Activated effector memory CD4-positive, alpha-beta T cell treated with Interleukin-2 at 50 U/mL for 16 hours (primary cell): ENCODE measurements around the gene SOHLH2.

Source experiments
- DNase-seq: peaks from one replicate; pipeline ENCODE4 v3.0.0-alpha.2; 2020

SOHLH2 gene

GRCh38 chr13:36214163-36214921 lies at the start of gene SOHLH2:
TSS of gene SOHLH2 (minus strand) at chr13:36214556. CDS start at chr13:36214526, 30 bp downstream.
- DNase-seq = no peak

GRCh38 chr13:36261976-36262375 lies 47.6 kb upstream of the SOHLH2 start:
- DNase-seq = no peak

- DNase-seq = no peak
Observed at GRCh38 chr13:36261011-36261410, 46.7 kb upstream of the SOHLH2 start.

DNA sequence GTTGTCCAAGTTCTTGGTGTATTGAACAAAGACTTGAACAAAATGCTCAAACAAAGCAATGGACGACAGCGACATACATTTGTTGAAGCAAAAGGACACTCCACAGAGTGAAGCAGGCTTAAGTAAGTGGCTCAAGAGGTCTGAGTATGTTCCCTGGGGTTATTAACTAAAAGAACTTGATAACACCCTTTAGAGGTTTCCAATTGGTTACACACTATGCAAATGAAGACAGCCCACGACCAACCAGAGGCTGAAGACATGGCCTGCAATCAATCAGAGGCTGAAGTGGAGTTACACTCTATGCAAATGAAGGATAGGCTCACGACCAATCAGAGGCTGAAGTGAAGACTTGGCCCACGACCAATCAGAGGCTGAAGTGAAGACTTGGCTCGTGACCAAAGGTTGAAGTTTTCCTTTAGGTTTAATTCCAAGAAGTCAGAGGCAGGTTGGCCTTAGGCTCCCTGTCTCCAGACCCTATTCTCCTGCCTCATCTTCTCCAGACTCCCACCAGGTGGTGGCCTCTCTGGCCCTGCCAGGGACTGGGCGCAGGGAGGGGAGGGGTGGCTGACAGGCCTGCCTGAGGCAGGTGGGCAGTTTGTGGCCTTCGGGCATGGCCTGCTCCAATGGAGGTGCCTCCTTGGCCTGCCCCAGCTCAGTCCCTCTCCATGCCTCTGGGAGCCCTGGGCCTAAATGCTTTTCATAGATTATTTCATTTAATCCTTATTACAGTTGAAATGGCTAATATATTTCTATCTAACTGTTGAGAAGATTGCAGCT lies 45.2 kb upstream of the SOHLH2 start:
- DNase-seq = no peak

- DNase-seq = no peak
Observed at GRCh38 chr13:36258831-36259230, 44.5 kb upstream of the SOHLH2 start.

- no peak for DNase-seq
Observed at GRCh38 chr13:36251526-36251925, 37.2 kb upstream of the SOHLH2 start.

DNA sequence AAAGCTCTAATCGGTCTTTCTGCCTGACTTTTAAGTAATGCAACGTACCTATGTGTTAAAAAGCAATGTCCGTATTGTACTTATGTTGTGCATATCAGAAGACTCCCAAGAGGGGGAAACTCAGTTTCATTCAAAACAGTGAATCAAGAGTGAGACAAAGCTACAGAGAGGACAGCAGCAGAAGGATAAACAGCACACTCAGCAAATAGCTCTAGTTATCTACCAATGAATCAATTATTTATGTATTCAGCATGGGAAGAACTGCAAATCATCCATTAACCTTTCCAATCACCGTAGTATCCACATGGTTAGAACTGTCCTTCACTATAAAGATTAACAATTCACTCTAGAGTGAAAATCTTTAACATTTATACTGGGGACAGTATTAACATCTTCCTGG lies 36.7 kb upstream of the SOHLH2 start:
- no peak for DNase-seq

- no peak for DNase-seq
Observed at GRCh38 chr13:36248700-36249099, 34.3 kb upstream of the SOHLH2 start.

DNA sequence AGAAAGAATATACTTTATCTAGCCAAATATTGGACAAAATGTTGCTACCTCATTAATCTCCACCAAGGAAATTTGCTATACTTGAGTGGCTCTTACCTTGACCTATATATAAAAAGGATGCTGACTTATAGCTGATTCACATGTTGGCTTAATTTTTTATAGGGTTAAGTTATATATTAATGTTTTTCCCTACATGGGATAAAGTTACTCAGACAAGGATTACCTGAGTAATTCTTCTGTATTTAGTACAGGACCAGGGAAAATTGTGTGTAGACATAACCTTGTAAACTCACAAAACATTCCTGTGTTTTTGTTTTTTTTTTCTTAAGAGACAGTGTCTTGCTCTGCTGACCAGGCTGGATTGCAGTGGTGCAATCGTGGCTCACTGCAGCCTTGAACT lies 30.6 kb upstream of the SOHLH2 start:
- DNase-seq = no peak

GRCh38 chr13:36244073-36244472 lies 29.7 kb upstream of the SOHLH2 start:
- no peak for DNase-seq

GRCh38 chr13:36242761-36243160 lies 28.4 kb upstream of the SOHLH2 start:
- no peak for DNase-seq

- DNase-seq = no peak
Observed at GRCh38 chr13:36231236-36231635, 16.9 kb upstream of the SOHLH2 start.

DNA sequence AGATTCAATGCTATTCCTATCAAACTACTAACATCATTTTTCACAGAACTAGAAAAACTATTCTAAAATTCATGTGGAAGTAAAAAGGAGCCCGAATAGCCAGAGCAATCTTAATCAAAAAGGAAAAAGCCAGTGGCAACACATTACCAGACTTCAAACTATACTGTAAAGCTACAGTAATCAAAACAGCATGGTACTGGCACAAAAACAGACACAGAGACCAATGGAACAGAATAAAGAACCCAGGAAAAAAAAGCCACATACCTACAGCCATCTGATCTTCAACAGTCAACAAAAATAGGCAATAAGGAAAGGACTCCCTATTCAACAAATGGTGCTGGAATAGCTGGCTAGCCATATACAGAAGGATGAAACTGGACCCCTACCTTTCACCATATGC lies 10.4 kb upstream of the SOHLH2 start:
- DNase-seq = no peak

DNA sequence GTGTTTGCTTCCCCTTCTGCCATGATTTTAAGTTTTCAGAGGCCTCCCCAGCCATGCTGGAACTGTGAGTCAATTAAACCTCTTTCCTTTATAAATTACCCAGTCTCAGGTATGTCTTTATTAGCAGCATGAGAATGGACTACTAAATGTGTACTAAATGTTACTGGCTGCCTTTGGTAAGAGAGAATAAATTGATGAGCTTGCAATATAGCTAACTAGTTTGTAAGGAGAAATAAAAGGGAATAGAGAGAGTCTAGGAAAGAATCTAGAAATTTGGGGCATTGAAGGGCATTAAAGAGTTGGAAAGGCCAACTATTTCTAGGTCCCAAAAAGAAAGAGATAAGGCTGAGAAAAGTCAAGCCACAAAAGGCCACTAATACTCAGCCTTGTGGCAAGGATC lies 5.5 kb upstream of the SOHLH2 start:
- DNase-seq = no peak

GRCh38 chr13:36217456-36217855 lies 3.1 kb upstream of the SOHLH2 start:
- DNase-seq = no peak

DNA sequence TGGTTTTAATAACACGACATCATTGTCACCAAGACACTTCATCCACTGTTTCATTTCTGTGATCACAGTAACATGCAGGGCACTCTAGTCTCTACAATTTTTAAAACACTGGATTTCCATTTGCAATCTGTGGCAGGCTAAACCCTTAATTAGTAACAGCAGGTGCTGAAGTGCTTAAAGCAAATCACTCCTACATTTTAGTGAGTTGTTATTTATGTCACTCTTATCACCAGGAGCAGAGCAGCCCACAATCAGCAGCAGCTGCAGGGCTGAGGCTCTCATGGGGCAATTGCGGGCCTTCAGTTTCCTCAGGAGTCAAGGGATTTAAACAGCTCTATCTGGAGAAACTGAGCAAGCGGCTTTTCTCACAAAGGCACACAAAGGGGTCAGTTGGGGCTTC lies 1.6 kb downstream of the SOHLH2 start:
- DNase-seq = no peak

DNA sequence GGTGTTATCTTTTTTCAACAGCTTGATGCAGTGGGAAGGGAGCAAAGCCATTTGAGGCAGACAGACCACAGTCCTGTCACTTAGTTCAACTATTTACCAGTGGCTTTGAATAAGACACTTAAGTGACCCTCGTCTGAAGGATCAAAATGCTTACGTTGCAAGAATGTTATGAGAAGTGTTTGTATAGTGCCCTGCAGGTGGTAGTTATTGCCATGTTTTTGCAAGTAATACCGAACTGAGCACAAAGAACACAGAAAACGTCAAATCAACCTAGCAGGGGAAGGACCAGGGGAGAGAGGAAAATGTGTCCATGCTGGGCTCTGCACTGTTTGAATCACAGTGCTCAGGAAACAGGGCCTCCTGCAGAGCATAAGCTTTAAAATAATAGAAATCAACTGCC lies 2.8 kb downstream of the SOHLH2 start:
- no peak for DNase-seq

DNA sequence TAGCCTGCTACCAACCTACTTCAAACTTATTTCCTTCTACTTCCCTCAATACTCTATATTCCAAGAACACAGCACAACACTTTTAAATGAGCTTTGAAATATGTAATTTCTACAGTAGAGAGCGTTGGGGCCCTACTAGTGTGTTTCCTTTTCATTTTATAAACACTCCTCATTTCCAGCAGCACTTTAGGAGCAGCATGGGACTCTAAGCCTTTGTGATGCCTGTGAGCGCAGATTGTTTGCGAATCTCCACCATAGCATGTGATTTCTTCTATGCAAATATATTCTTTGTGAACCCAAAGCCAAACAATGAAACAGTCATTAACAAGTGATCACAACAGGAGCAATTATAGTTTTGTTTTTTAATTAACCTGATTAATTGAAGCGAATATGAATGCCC lies 3.6 kb downstream of the SOHLH2 start:
- no peak for DNase-seq

GRCh38 chr13:36207672-36208071 lies 6.7 kb downstream of the SOHLH2 start:
- no peak for DNase-seq

DNA sequence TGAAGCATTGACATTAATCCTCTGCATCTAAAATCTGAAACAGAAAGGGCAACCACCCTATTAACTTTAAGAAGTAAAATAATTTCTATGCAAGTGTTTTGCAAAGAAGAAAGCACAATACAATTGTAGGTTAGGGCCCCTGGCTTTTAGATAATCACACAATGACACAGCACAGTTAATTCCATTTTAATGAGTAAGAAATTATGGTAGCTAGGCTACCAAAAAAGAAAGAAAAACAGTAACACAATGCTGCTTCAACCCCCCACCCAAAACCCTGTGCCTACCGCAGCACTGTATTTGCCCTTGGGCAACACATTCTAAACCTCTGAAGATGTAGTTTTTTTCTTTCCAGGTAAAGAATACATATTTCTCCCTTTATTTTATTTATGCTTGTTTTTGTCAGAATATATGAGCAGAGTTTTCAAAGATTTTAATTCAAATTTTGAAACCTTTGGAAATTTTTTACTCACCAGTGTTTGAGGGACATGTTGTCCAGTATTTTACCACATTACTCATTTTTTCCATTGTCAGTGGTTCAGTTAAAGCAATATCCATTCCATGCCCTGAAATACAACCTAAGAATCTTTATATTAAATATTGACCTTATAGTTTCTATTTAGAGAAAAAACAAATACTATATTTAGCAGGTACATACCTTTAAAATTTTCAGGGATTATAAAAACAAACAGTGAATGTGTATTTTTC lies 21.1 kb downstream of the SOHLH2 start:
- DNase-seq = no peak

- no peak for DNase-seq
Observed at GRCh38 chr13:36192166-36192565, 22.2 kb downstream of the SOHLH2 start.

- DNase-seq = no peak
Observed at GRCh38 chr13:36190771-36191170, 23.6 kb downstream of the SOHLH2 start.

DNA sequence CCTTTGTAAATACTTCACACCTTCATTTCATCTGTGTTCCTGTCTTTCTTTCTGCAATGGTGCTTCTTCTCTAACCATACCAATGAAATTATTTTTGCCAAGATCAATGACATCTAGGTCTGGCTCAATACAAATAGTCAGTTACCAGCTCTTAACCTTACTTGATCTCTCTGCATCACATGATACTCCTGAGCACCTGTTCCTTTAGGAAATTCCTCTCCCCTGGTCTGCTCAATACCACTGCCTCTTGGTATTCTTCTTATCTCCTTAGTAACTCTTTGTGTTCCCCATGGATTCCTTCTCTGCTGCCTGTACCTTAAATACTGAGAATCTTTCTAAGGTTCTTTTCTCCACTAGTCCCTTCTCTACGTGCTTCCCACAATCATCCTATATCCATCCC lies 25.9 kb downstream of the SOHLH2 start:
- DNase-seq = no peak

- no peak for DNase-seq
Observed at GRCh38 chr13:36183901-36184300, 30.5 kb downstream of the SOHLH2 start.
